ENCODE measurements around the gene AFAP1L1.
"Not testable (repeated sequence)": the region's sequence is repeated elsewhere in the genome, so short reads cannot be mapped to it uniquely, and the experiment has no call there.

The AFAP1L1 gene

GRCh38 chr5:149262315-149262714, 9.3 kb upstream of the AFAP1L1 start:
- no peak for DNase-seq

DNA sequence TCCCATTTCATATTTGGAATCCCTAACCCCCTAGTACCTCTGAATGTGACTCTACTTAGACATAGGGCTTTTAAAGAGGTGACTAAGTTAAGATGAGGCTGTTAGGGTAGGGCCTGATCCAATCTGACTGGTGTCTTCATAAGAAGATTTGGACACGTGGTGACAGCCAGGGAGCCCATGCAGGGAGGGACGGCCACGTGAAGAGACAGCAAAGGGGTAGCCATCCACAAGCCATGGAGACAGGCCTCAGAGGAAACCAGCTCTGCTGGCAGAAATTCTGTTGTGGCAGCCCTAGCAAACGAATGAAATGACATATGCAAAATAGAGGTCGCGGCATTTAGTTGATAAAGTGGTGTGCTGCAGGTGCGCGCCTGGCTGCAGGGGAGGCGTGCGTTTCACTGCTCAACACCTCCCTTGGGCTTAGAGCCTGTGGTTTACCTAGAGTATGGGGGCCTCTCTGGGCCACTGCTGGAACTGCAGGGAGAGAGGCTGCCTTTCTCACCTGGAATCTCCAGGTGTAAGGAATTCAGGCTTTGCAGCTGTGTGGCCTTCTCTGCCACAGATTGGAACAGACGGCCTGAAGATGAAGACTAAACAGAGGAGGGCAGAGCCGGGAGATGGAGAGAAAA, 7.1 kb upstream of the AFAP1L1 start:
- peak; percentile 78 for DNase-seq

DNA sequence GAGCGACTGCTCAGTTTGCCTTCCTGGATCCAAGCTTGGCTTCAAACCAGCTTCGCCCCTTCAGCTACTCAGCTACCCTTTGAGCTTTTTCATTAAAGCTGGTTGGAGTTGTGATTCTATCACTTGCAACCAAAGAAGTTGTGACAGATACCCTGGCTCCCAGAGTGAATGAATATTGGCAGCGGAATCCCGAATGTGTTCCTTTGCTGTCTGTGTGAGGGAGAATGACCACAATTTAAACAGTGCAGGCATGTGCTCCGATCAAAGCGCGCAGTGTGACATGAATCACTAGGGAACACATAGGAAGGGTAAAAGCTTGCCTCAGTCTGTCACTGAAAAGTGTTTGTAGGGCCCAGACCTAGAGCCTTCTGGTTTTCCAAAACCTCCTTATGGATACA, 6.6 kb upstream of the AFAP1L1 start:
- no peak for DNase-seq

DNA sequence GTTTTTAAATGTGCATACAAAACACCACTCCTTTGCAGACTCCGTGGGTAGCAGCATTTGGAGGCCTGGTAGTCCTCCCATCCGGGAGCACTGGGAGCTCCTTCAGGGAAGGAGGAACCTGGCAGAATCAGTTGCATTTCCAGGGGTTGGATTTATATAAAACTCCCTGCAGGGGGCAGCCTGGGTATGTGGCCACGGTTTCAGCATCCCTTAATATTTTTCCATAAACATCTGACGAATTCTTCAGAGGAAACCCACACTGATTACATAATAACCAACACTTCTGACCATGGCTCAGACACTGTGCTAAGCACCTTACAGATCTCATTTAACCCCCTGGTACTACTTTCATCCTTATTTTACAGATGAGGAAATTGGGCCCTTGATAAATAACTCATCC, 6.1 kb upstream of the AFAP1L1 start:
- DNase-seq: peak; percentile 5

DNA sequence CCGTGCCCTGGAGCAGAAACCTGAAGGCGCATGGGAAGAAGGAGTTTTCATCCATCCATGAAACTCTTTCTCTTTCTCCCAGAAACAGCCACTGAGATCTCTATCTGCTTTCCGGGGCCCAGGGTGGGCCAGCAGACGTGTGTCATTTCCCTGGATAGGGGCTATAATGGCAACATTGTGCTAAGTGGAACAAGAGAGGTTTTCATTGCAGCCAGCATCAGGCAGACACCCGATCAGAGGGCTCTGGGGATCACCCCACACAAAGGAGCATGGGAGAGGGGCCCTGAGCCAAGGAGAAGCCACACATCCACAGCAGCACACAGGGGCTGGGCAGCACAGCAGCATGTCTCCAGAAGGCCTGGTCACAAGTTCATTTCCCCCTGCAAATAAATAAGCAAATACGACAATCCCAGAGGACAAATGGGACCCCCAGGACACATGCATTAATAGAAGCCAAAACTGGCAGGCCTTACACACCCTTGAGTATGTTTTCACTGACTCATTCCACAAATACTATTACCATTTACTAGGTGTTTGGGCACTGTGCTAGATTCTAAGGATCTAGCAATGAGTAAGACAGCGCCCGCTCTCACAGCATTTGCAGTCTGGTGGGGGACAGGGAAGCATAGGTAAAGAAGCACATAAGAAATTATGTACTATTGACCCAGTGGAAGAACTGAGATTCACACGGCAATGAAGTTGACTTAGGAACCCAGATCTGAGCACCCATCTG, 4.3 kb upstream of the AFAP1L1 start:
- DNase-seq: no peak

DNA sequence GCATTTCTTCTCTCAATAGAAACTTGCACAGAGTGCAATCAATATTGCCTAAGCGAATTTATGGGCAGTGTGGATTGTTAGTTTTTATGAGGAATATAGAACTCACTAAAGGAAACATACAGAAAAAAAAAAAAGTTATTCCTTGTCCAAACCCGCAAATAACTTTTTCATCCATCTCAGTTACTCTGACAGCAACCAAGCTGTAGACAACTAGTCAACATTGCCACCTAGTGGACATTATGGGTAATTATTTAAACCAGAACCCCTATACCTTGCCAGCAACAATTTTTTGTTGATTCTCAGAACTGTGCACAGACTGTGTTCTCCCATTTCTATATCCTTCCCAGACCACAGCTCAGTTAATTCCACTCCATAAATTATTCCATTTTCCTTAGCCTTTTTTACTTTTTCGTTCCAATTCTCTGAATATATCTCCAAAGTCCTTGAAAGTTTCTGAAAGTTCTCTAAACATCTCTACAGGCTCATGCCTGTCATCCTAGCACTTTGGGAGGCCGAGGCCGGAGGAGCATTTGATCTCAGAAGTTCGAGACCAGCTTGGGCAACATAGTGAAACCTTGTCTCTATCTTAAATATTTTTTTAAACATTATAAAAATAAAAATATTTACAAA, 2.6 kb upstream of the AFAP1L1 start:
- peak; percentile 76 for DNase-seq

DNA sequence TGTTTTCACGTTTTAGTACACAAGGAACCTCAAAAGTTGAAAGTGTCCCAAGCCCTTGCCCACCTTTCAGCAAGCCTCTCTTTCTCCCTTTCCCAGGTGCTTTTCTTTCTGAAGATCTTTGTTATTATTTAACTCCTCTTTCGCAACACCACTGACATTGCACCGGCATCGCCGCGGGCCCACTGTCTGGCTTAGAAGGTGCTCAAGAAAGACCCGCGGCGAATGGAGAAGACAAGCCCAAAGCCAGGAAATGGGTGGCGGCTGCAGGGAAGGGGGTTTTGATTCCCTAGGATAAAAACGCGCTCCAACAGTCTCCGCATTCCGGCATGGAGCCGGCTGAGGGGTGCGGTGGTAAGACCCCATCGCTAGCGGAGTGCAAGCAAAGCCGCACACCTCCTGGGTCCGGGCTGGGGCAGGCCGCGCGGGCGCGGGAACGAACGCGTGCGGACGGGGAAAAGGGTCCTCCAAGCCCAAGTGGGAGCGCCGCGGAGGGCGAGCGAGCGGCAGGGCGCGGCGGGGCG, 404 bp upstream of the AFAP1L1 start:
- no peak for DNase-seq

GRCh38 chr5:149272781-149273180, 1.1 kb downstream of the AFAP1L1 start:
- not testable (repeated sequence) for DNase-seq

- DNase-seq: no peak
These were observed 1.6 kb downstream of the AFAP1L1 start for GRCh38 chr5:149273237-149273636.

- peak; percentile 68 for DNase-seq
These were observed 2.3 kb downstream of the AFAP1L1 start for GRCh38 chr5:149273950-149274349.

GRCh38 chr5:149274939-149275338, 3.3 kb downstream of the AFAP1L1 start:
- no peak for DNase-seq

- no peak for DNase-seq
These were observed 6.1 kb downstream of the AFAP1L1 start for GRCh38 chr5:149277801-149278200.

- no peak for DNase-seq
These were observed 7.0 kb downstream of the AFAP1L1 start for GRCh38 chr5:149278451-149279210.

DNA sequence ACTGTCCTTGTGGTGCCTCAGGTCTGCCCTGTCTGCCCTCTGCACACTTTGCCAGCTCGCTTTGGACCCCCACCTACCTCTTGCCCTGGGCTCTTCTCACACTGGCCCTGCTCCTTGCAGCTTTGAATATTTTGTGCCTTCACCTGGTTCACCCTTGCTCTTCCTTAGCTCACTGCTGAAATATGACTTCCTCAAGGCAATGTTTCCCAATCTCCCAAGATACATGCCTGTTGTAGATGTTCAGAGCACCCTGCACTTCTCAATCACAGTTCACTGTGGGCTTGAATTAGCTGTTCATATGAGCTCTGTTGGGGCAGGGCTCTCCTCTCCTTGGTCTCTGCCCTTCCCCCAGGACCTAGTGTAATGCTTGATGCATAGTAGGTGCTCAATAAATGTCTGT, 8.0 kb downstream of the AFAP1L1 start:
- DNase-seq: no peak

DNA sequence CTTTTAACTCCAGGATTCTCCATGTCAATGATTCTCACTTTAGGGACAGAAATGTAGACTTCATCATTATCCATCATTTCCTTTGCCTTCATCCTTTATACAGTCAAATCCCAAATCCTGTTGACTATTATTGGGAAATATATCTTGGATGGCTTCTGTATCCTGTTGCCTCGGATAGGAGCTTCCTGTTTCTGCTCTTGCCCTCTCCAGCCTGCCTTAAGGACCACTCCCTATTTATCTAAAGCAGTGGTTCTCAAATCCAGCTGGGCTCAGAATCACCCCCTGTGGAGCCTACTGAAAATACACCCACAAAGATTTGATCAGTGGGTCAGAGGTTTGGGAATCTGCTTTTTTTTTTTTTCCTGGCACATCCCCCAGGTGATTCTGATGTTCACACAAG, 8.5 kb downstream of the AFAP1L1 start:
- no peak for DNase-seq

DNA sequence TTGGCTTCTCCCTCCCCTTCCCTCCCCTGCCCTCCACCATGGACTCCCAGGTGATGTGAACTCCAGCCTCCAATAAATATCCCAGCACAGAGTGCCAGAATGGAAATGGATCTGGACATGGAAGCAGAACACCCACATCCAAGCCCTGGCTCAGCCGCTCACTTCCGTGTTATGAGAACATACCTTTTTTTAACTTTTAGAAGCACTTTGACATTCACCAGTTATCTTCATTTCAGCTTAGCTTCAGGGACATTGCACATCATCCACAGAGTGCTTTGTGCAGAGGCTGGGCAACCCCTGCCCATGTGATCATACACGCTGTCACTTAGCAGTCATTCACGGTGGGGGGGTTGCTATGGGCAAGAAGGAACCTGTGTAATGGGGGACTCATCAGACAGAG, 9.1 kb downstream of the AFAP1L1 start:
- DNase-seq: no peak

- DNase-seq: no peak
These were observed 10.6 kb downstream of the AFAP1L1 start for GRCh38 chr5:149282027-149282965.

- DNase-seq: peak; percentile 47
These were observed 11.3 kb downstream of the AFAP1L1 start for GRCh38 chr5:149282966-149283332.

DNA sequence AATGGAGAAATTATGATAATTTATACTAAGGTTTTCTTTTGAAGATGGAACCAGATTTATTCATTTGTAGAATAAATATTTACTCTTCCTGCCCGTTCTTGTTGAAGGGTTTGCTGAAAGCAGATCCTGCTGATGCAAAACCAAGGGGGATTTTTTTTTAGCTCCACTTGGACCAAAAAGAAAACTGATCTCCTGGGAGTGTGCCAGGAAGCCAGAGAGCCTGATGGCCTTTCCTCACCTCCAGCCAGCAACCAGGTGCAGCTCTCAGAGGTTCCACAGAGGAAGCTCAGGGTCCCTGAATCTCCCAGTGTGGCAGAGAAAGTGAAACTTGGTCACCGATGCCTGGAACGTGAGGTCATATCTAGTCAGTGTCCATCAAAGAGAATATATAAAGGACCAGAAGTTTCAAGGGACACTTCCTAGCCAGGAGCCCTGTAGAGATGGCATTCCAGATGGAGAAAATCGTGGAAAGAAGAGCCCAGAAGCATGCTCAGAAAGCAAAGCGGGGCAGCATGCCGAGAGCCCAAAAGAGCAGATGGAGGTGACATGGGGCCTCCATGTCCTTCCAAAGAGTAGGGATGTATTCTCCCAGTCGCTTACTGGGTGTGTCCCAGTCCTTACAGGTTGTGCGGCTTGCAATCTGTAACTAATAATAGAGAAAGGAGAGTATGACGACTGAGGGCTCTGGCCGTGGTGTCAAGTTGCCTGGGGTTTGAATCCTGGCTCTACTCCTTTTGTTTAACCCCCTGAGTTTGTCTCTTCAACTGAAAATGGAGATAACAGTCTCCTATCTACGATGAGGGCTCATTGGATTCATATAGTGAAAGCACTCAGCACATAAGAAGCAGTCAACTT, 12.2 kb downstream of the AFAP1L1 start:
- DNase-seq: peak; percentile 78

GRCh38 chr5:149284501-149284900, 12.8 kb downstream of the AFAP1L1 start:
- no peak for DNase-seq

- DNase-seq: no peak
These were observed 13.5 kb downstream of the AFAP1L1 start for GRCh38 chr5:149285153-149285552.
